GM19467 (cell line): ENCODE results near the gene GRAMD1C.
"Not testable (repeated sequence)": the region's sequence is repeated elsewhere in the genome, so short reads cannot be mapped to it uniquely, and the experiment has no call there.

Source experiments
- ATAC-seq: cut with Tn5 transposase; IDR thresholded peaks from one replicate; pipeline ENCODE4 v1.9.1; 2021; ENCODE audit warnings: mild to moderate bottlenecking, moderate library complexity; ENCODE audit not compliant: unreplicated experiment

Gene GRAMD1C

GRCh38 chr3:113850391-113850790 is 11.8 kb downstream of the GRAMD1C start:
- ATAC-seq = not testable (repeated sequence)

DNA sequence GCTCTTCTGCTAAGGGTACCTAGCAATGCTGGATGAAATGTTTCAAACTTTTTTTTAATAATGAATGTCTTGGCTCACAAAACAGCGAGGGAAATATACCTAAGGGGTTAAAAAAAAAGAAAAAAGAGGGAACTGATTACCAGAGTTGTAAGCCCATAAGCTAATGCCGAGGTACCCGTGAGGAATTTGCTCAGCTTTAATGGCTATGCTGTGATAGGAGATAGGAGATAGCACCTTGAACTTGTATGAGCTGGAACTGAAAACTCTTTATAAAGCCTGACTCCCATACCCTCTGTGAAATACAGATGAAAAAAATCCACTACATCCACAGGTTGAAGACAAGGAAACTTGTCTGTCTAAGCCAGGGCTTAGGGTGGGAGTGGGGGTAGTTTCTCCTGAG is 13.9 kb downstream of the GRAMD1C start:
- ATAC-seq = no peak

- ATAC-seq = no peak
Measured at GRCh38 chr3:113867506-113867905, 28.9 kb downstream of the GRAMD1C start.

- no peak for ATAC-seq
Measured at GRCh38 chr3:113873293-113873692, 34.7 kb downstream of the GRAMD1C start.

DNA sequence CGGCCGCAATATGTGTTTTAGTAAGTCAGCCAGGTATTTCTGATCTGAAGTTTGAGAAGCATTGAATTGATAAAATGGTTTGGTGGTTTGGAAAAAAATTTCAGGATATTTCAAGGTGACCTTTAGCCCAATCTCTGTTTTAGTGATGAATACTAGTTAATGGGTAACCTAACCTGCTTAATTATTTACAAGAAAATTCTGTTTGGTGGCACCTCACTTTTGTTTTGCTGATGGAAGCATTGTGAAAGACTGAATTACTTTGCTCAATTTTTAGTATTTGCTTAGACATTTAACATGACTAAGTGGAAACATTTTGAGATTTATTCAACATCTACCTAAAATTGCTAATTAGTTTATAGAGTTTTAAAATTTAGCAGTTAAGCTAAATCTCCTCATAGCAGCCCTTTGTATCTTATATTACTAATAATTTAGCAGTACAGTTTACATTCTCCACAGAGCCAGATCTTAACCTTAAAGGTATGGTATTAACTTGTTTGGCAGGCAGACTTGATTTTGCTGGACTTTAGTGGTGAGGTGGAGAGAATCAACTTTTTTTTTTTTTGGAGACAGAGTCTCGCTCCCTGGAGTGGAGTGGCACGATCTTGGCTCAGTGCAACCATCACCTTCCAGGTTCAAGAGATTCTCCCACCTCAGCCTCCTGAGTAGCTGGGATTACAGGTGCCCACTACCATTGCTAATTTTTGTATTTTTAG is 35.4 kb downstream of the GRAMD1C start:
- ATAC-seq = no peak

GRCh38 chr3:113878403-113878802 is 39.8 kb downstream of the GRAMD1C start:
- no peak for ATAC-seq

- no peak for ATAC-seq
Measured at GRCh38 chr3:113885050-113885449, 46.5 kb downstream of the GRAMD1C start.

DNA sequence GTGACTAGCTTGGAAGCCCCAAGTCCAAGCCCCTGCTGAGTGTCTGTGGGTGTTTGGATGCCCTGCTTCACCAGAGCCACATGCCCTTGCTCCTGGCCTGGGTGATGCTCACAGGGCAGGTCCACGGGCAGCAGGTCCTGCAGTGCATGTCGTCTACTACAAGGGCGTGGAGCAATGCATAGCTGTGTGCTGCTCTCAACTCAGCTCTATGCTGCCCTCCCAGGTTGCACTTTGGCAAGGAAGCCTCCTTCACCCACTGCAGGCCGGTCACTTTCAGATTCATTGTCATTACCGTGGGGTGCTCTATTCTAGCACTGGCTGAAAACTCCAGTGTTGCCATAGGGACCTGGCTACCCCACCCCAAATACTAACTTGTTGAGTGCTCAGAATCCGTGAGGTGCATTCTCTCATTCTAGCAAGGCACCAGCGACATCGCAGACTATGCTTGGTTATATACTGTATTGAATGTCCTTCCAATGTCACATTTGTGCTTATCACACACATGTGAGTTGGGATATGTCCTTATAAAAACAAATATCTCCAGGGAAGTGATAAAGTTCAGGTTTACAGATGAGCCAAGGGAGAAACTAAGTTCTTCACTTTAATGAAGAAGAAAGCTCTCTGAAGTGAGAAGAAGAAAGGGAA is 51.8 kb downstream of the GRAMD1C start:
- ATAC-seq = no peak

DNA sequence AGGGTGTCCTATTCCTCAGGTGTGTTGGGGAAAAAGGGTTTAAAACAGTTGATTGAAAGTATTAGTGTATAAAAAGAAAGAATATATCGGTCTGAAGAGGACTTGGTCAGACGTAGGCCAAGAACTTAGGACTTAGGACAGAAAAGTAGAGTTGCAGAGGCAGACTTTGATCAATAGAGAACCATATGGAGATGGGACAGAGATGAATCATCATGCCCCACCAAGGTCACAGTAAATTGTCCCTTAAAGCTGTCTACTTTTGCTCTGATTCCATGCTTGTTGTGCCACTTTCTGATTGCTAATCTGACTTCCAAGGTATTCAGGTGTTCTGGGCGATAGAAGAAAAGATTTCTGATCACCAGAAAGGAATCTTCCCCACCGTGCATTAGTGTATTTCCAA is 56.3 kb downstream of the GRAMD1C start:
- no peak for ATAC-seq

DNA sequence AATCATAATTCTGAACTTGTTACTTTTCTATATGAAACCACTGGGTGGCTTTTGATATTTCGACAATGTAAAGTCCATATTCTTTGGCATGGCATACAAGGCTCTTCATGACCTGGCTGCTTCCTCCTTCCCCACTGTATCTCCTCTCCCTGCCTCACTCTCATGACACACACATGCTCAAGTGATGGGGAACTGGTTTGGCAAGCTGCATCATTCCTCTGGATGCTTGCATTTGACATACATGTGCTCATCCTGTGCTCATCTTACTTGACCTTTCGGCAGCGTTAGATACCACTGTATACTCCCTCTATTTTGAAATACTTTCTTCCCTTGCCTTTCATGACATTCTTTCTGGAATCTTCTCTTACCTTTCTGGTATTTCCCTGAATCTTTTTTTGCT is 57.4 kb downstream of the GRAMD1C start:
- no peak for ATAC-seq

DNA sequence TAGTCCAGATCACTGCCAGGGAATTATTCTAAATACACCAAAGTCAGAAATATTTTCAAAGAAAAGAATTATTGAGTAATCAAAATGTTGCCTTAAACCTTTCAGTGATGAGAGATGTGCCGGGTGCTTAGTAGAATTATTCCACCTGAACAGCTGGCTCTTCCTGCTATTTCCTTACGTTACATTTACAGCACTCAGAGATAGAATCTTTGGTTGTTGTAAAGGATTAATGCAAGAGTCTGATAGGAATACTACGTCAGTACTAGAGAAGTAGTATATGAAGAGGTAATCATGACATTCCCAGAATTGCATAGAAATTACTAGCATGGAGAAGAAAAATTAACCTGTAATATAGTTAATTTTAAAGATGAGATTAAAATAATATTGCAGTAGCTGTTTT is 58.3 kb downstream of the GRAMD1C start:
- ATAC-seq = no peak

DNA sequence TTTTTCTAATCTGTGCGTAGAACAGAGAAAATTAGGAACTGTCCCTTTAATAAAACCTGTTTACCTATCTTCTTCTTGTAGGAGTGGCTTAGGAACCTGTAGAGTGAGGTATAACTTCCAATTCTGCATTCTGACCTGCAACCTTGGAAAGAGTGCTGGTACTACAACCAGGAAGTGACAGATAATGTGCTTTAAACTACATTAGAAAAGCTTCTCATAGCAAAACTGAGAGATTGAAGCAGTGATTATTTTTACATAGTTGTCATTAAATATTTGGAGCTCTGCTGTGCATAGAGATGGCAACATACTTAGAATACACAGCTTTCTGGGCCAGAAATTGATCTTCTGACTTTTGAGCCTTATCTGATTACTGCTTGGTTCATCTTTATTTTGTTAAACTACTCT is 58.8 kb downstream of the GRAMD1C start:
- no peak for ATAC-seq

DNA sequence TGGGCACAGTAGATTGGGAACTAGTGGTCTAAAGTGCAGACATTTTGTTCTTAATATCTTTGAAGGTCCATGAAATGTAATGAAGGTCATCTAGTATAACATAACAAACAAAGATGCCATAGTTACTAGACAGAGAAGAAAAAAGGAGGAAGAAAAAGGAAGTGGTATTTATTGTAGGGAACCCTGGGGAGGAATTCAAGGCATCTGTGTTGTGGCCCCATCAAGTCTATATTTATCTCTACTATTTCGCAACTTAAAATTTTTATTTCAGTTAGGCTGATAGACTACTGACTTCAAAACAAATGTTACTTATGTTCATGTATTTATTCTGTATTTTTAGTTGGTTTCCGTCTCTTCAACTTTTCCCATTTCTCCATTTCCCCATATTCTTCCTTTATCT is 60.3 kb downstream of the GRAMD1C start:
- no peak for ATAC-seq

DNA sequence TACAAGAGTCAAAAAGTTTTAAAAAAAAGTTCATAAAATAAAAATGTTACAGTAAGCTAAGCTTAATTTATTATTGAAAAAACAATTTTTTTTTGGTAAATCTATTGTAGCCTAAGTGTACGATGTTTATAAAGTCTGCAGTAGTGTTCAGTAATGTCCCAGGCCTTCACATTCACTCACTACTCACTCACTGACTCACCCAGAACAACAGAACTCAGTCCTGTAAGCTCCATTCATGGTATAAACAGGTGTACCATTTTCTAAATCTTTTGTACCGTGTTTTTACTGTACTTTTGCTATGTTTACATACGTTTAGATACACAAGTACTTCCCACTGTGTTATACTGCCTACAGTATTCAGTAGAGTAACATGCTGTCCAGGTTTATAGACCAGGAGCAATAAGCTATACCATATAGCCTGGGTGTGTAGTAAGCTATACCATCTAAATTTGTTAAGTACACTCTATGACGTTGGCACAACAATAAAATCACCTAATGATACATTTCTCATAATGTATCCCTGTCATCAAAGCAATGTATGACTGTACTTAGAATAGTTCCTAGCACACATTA is 68.1 kb downstream of the GRAMD1C start:
- ATAC-seq = no peak

- ATAC-seq = no peak
Measured at GRCh38 chr3:113908133-113908532, 69.5 kb downstream of the GRAMD1C start.

GRCh38 chr3:113910966-113911365 is 72.4 kb downstream of the GRAMD1C start:
- ATAC-seq = no peak

DNA sequence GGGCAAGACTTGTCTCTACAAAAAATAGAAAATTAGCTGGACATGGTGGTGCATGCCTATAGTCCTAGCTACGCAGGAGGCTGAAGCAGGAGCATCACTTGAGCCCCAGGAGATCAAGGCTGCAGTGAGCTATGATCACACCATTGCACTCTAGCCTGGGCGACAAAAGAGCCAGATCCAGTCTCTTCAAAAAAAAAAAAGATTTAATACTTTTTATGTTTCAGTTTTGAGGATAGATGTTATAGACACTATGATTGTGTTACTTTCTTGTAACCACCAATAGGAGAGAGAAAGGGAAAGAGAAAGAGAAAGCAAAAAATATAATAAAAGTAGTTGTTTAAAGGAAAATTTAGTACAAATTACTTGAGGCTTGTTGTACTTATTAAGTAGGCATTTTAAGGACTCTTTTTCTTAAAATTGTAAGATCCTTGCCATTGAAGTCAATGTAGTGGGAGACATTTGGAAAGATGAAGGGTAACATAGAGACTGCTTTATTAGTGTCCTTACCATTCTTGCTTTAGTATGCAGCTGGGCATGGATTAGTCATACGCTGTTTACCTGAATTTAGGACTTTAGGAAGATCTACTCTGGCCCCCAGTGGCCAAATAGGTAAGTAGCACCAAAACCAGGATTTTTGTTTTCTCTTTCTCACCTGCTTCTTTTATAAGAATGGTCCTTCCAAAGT is 74.1 kb downstream of the GRAMD1C start:
- peak; percentile 94 for ATAC-seq

- ATAC-seq = no peak
Measured at GRCh38 chr3:113914646-113915045, 76.1 kb downstream of the GRAMD1C start.

DNA sequence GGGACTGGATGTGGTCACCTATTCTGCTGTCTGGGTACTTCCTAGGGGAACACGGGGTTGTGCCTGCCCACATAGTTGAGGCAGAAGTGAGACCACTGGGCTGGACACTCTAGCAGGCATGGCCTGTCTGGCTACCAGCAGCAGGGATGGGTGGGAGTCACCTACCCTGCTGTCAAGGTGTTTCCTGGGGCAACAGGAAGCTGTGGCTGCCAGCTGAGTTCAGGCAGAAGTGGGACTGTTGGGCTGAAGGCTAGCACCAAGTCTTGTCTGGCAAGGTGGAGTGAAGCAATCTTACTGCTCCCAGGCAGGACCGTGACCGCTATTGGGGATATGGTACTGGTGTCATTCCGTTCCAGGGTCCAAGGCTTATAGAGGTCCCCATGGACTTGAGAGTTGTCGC is 89.0 kb downstream of the GRAMD1C start:
- no peak for ATAC-seq

DNA sequence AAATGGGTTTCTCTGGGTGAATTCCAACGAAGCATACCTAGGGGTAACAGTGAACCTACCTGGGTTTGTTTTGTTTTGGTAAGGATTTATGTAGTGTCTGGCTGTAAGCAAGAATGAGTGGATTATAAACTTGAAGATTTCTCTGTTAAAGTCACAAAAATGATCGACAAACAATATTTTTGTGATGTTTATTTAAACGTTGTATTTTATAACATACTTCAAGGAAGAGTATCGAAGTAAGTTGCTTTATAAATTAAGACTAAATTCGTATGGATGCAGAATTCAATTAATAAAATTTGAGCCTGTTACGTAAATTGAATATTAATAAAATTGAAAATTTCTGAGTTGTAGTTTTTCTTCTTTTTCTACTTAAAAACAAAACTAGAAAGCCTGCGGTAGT is 108.2 kb downstream of the GRAMD1C start:
- ATAC-seq = no peak

DNA sequence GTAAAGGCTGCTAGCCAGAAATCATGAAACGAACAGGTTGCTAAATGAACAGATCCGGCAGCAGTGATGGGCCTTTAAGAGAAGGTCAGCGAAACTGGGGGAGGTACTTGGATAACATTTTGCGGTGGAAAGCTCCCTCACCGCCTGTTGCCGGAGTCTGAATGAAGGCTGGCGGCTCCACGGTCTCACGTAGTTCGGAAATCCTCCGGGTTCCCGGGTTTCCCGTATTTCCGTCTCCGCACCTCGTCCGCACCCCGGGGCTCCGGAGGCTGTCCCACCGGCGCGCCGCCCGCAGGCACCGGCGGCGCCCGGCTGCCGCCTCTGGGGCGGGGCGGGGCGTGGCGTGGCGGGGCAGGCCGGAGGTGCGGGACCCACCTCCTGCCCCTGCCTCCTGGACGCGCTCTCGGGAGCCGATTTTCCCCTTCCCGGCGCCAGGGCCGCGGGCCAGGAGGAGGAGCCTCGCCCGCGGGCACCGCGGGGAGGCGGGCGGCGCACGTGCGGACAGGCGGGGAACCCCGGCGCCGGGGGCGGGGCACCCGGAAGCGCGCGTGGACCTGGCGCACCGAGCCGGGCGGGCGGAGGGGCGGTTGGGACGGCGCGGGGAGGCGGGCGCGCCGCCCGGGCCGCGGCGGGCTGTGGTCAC is 108.9 kb downstream of the GRAMD1C start, which contains the start of gene ZDHHC23:
Gene ZDHHC23 (plus strand): TSS at position 642 of the 643 bp plus-strand sequence. CDS start 790 bp downstream, outside the sequence.
- peak; percentile 71 for ATAC-seq
